HT1080 (cell line): ENCODE data around the gene GGACT. TPM values are rescaled to one million over a fixed set of nuclear protein-coding genes. Genes with fewer than 3 reads are reported as not detected.
A peak's percentile ranks its signal among the peaks of the same experiment; 100 is the strongest.

Experiments used
- DNase-seq: peaks from one replicate; pipeline ENCODE4 v3.0.0-alpha.2; 2015; ENCODE audit warnings: low read depth
- total RNA-seq: library from RNA; depleted of rRNA; stranded (reverse); fragments of >200 nt; shearing (Covaris generic); gene quantifications from 2 replicates; pipeline ENCODE4 v1.2.3, GENCODE V29; 2014

GGACT gene
- total RNA-seq, 1 experiment from 2014 or later: 1.5 TPM

DNA sequence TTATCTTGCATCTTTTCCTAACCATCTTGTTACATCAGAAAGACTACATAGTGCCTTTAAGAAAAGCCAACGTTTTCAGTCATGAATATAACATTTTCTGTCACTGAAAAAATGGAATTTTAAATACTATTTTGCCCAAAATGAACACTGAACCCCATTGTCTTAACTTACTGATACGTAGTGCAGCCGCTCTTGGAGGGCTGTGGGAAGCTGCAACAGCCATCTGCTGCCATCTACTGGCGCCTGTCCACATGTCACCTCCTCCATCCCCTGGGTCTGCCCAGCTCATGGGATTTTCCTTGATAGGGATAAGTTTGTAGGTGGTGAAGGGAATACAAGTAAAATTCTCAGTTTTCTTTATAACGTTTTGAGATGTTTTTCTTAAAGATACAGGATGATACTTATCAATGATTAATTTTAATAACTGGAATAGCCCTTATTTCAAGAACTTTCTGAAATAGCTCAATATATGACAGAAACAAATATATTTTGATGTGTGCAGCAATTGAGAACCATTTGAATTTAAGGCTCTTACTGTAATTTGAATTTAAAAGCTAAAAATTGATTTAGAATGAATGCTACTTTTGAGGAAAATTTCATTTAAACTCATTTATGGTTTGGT, 73.7 kb downstream of the GGACT start:
- peak; percentile 75 for DNase-seq

DNA sequence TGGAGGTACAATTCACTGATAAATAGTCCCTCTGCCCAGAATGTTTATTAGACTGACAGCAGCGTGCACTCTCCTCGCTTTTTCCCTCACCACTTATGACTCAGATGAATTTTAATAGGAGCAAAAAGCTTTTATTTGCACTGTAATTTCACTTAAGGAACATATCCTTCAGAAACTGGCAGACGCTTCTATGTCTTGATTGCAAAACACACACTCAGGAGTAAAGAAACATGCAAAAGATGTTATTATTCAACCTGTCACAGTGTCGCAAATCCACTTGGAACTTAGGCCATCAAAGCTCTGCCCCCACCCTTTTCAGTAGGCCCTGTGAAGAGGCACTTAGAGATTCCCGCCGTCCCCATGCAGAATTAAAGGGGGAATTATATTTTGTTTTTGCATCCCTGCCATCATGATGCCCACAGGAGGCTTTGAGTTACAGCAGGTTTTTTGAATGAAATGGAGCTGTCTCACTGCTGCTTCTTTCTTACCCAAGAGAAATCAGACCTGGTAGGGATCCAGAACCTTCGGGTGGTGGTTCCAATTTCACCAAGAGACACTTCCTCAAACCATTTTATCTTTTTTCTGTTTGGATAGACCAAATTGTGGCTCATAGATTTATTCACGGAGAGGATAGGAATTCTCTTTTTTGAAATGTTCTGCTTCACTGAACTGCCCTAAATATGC, 74.5 kb downstream of the GGACT start:
- DNase-seq: no peak

DNA sequence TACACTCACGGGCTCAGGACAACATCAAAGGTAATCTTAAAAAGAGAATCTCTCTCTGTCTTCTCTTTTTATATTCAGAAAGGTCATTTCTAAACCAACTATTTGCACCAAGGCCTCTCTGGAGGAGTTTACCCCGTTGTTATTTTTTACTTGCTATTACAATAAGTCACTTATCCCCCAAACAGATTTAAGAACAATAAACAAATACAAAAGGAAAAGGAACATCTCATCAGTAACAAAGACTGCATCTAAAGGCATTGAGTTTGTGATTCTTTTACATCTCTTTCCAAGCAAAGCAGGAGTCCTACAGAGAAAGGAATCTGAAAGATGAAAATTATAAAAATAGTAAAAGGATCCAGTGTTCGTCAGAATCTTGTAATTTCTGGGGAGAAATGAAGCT, 75.4 kb downstream of the GGACT start:
- no peak for DNase-seq

DNA sequence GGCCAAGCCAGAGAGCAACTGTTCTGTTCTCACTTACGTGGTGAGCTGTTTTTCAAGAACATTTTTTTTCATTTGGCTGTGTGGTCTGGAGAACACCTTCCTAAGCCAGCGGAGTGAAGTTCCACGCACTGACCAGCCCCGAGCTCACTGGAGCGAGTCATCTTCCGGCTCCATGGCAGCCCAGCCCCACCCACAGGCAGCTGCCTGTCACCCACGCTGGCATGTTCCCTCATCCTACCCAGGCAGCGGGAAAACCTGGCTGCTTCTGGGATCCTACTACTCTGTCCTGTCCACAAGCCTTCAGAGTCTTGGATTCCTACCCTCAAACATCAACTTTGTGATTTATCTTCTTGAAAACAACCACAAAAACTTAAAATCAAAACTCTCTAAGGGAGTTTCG, 76.2 kb downstream of the GGACT start:
- peak; percentile 59 for DNase-seq

DNA sequence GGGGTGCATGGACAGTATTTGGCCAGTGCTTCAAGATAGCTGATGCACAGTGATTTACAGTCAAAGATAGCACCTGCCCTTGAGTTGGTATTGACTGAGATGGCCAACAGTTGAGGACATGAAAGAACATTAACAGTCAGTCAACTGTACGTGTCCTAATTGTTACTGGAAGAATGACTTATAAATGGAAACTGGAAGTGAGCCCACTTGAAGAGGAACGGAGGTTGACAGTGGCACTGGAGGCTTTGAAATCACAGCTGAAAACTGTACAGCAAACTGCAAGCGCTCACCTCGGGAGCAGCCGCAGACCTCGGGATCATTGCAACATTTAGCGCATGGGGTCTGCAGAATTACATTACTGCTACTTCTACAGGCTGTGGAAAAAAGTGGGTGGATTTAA, 77.1 kb downstream of the GGACT start:
- no peak for DNase-seq

DNA sequence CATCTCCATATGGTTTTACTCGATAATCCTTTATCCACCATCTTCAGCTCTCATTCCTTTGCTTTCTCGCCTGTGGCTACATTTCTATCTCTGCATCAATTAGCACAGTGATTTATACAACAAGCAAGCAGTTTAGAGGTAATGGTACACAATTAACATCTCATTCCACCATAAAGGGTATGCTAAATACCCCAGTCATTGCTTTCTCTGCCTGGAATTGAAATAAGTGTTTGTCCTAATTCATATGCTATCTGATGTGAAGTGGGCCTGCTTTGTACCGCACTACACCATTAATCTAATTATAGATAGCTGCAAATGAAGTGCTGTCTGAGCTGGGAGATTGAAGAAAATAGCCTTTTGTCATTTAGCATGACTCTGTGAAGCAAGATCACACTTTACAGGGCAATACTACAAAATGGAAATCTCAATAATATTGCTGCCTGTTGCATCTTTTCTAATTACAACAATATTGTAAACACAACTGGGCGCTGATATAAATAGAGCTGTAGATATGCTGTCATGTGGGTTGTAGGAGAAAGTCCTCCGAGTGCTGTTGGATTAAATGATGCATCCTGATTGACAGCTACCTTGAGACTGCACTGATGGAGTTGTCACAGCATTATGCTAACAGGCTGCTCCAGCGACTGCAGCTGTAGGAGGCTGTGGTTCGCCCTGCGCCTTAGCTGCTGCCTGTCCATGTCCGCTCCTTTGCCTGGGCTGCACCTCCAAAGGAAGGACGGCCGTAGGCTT, 78.2 kb downstream of the GGACT start:
- no peak for DNase-seq

DNA sequence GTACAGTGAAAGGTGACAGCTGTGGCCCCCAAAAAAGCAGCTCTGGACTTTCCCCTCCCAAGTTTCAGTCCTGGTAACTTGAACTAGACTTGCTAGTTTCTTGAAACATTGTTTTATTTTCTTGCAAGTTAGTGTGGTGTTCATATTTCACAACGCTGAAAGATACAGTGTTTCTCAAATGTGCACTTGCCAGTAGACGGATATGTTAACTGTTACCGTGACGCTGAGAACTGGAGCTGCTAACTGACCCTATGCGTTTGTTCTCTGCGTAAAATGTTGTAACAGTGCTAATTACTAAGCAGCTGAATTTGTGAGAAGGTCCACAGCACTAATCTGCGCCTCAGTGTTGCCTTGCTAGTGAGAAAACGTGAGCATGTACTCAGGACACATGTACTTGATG, 79.6 kb downstream of the GGACT start:
- DNase-seq: no peak

DNA sequence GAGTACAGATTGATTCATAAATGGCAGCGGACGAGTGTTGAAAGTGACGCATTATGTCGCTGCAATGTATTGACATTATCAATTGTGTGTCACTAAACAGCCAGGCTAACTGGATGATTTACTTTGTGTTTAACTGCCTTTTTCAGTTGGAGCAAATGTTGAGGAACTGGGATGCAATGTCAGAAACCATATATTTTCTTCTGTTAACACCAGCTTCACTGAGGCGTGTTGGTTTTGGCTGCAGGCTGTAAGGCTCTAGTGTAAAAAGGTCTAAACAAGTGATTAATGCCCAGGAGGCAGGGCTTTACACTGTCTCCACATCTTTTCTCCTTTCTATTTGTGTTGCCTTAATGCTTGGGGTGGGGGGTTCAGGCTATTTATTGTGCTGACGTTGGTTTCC, 80.1 kb downstream of the GGACT start:
- no peak for DNase-seq

DNA sequence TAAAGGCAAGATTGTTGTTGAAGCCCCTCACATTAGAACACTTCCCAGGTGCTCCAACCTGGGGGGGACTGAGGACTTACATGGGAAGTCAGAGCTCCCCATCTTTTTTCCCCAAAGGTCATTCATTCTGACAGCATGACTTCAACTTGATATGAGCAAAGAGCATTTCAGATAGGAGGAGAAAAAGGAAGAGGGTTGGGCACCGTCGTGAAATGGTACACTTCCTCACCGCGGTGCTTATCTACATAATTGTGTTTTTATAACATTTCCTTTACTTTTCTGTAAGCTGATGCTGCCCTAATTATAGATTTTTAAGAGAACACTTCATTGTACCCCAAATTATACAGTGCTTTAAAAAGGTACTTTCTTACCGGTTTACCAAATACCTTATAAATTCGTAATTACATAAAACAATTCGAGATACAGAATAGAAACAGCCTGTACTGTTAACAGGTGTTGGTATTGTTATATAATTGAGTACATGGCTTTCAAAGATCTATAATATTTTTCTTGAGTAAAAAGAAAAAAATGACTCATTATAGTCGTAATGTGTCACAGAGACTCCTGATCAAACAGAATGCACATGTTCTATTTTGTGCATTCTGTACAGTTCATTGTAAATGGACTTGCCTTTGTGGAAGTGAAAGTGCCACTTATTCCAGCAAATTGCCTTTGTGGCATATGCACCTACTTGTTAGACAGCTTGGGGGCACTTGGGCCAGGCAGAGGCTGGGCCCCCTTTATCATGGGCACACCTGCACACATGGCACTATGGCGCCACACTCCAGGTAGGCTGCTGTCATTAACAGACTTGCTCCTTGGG, 81.8 kb downstream of the GGACT start:
- no peak for DNase-seq

DNA sequence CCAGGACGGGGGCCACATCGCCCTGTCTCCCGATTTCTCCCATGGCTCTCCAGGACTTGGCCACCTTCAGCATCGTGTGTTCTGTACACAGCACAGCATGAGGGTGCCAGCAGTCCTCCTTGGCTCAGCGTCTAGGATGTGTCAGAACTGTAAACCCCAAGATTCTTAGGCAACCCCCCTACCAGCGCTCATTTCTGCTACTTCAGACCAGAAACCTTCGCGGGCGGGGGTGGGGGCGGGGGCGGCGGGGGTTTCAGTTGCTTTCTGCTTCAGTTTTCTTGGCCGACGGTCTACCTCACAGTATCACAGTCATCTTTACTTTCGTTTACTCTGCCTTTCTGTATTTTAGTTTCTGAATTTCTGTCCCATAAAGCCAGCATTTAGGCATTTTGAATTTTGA, 82.4 kb downstream of the GGACT start:
- DNase-seq: no peak

DNA sequence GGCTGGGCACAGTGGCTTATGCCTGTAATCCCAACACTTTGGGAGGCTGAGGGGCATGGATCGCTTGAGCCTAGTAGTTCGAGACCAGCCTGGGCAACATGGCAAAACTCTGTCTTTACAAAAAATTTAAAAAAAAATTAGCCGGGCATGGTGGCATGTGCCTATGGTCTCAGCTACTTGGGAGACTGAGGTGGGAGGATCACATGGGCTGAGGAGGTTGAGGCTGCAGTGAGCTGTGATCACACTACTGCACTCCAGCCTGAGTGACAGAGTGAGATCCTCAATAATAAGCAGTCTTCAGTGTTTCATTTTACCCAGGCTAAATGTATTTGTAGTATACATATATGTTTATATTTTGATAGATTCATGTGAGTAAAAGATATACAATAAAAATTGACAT, 85.0 kb downstream of the GGACT start:
- DNase-seq: no peak

DNA sequence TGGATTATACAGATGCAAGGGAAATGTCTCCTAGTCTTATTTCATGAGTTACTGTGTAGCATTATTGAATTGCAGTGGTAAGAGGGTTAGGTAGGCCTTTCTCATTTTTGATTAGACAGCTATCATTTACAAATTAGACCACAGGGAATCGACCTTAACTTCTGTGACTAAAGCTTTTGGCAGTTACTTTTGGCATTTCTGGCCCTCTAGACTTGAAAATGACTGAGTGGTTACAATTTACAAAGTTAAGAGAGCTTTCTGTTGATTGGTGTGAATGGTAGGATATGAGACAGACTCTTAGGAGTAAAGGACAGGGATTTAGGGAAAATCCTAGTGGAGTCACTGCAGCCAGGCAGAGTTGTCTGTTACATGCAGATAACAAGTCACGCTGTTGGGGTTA, 86.1 kb downstream of the GGACT start:
- no peak for DNase-seq

DNA sequence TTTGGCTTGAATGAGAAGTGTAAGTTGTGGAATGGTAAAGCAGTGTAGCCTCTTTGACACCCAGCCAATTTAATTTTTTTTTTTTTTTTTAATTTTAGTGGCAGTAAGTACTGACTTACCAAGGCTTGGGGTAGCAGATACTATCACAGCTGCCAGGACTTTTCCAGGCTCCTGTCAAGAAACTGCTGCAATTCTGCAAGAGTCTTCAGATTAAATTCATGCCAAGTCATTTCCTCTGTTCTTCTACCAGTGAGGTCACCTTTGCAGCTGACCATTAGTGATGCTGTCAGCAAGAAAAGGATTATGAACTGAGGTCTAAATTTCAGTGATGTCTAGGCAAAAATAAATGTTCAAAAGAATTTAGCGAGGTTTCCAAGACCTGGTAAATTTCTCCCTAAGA, 91.2 kb downstream of the GGACT start:
- DNase-seq: peak; percentile 74

DNA sequence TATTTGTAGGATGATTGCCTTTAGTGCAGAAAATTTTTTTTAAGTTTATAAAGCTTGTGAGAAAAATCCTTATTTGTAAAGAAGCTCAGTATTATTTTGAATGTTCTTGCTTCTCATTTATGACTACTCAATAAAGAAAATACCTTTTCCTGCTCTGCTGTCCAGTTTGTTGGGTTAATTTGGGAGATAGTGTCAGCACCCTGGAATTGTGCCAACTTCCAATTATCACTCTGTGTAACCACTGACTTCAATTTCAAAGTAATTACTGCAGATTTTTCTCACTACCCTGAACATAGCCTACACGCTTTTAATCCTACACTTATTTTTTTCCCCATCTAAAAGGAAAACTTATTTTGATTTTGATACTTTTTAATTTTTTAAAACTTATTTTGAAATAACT, 93.1 kb downstream of the GGACT start:
- no peak for DNase-seq

DNA sequence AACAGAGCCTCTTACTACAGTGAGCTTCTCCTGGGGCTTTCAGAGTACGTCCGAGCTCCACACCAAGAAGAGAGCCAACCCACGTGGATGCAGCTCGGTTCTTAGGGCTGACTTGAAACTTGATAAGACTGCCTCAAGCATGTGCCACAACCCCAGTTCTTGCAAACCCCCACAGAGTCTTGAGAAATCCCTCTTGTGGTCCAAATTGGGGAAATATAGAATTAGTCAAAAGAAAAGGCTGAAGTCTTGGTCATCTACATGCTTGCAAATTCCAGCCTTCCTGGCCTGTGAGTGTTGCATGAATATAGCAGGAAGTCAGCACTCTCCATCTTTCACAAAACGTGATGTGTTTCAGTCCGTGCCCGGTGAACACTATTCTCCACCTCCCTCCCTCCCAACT, 95.2 kb downstream of the GGACT start:
- DNase-seq: no peak

DNA sequence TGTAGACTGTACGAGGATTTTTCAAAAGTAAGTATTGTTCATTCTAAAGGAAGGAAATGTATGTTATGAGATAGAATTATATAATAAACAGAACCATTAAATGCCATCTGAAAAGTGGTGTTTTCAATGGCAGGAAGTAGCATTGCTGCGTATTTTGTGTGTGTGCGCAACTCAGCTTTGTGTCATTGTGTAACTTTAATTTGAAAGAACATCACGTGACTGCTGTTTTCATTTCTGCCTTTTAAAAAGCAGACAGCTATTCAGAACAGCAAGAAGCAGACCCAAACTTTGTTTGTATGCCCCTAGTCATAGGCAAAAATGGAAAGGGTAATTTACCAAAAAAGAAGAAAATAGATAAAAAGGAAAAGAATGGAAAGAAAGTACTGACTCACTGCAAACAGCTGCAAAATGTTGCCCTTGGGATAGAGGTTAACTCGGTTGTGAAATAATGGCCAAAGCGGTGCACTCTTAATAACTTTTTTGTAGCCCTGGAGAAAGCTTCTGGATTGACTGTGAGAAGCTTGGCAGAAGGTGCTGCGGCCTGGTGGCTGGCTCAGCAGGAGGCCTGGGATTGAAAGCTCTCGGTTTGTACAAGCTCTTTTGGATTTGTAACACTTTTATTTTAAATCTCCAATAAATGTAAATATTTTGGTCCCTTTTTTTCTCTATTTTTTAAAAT, 97.3 kb downstream of the GGACT start:
- DNase-seq: no peak

DNA sequence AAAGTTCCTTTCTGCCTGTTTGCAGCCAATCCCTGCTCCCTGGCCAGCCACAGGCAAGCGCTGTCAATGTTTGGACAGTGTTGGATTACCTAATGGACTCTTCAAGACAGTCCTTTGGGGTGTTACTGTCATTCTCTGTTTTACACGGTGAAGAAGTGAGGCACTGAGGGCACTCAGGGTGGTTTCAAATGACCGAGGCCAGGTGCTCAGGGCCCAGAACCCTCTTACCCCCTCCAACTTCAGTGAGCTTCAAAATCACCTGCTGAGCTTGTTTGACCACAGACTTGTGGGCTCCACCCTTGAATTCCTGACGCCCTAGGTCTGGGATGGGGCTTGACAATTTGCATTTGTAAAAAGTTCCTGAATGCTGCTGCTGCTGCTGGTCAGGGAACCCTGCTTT, 97.9 kb downstream of the GGACT start:
- DNase-seq: no peak

DNA sequence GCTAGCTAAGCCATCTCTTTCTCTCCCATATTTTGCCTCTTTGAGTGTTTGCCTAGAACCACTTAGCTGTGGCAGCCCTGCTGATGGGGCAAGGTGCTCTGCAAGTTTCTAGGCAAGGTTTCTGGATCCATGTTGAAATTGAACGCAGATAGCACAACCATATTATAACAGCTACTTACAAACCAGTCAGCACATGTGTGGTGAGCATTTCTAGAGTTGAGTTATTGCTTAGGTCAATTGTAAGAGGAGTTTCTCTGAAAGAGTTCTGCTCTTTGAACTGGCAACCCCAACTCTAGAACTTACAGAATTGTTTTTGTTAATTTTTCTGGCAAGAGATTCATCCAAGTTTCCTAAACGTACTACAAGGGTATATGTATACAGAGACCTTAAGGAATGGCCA, 103.3 kb downstream of the GGACT start:
- DNase-seq: no peak

DNA sequence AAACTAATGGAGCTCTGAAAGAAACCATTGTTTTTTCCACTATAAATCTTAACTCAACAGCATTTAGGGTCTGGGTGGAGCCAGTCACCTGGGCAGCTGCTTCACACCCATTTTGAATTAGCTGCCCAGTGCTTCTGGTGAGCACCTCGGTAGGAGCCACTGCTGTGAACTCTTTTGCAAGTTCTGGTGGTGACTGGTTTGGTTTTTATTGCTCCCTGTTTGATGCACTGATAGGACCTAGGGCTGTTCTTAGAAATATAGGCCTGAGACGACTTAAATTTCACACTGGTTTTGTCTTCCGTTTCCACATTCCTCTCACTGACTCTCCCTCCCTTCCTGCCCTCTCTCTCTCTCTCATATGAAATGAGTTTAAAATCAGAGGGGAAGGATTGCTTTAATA, 103.9 kb downstream of the GGACT start:
- no peak for DNase-seq

DNA sequence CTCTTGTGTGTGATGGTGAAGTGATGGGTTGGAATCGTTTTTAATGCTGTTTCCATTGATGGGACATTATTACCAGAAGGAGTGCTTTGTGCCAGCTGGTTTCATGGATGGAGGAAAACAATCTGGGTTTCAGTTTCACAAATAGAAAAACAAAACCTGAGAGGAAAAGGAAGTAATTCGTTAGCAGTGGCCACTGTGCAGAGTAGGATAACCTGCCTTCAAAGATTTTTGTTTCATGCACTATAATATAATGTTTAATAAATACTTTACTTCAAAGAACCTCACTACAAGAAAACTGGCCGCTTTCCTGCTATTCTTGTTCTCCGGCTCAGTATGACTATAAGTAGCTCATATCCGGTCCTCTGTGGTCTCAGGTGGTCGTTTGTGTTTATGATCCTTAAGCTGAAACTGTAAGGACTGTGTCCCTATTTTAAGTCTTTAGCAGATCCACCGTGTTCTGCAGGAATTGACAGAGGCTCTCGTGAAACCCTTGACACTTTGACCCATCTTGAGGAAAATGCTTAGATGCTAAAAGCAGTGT, 104.7 kb downstream of the GGACT start:
- no peak for DNase-seq

DNA sequence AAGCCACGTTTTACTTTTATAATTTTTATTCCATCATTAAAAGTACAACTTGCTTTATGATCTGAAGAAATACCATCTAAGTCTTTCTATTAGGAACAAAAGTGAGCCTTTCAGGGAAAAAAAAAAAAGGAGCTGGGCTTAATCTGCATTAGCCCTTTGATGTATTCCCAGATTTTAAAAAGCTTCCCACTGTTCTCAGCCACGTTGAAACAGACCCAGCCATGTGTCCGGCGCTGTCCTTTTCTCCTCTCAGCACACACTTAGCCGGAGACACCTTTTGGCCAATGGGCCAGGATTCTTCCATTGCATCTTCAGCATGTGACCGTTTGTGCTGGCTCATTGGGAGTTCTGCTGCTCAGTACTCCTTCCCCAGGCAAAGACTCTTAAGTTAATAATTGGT, 105.5 kb downstream of the GGACT start:
- DNase-seq: no peak
